IPS DF 4.7 (cell line): Measurements from ENCODE around the gene TSPOAP1.

Experiments used
- DNase-seq: peaks from one replicate; pipeline ENCODE4 v3.0.0-alpha.2; 2013; ENCODE audit warnings: low spot score; ENCODE audit errors: extremely low read depth

The TSPOAP1 gene

GRCh38 chr17:58330538-58330996 lies 2.0 kb upstream of the TSPOAP1 start:
- DNase-seq: no peak

- DNase-seq: no peak
Observed at GRCh38 chr17:58329810-58330537, 1.4 kb upstream of the TSPOAP1 start.

DNA sequence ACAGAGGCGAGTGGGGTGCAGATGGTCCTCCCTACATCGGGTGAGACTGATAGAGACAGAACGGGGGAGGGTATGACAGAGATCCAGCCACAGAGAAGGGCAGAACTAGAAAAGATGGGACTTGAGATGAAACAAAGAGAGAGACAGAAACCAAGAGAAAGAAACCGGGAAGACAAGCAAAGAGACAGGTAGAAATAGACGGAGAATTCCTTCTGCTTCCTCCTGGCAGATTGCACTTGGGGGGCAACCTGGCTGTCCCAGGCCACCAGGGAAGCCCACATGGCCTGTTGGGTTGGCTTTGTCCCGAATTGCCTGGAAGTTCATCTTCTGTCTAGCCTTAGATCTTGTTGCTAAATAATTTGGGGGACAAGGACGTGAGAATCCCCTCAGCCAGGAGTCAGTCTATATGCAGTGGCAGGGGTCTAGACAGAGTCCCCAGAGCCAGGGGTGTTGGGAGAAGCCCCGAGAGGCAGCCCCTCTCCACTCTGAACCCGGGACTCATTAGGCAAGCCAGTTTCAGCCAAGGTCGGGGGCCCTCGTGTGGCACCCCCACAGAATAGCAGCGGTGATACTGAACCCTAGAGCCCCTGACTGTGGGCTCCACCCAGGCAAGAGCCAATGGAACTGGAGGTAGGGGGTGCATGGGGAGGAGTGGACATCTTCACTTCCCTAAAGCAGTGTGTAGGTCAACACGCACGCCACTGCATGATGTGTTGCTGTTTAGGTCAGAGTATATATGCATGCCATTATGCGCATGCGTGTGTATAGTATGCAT lies 627 bp upstream of the TSPOAP1 start:
- no peak for DNase-seq

DNA sequence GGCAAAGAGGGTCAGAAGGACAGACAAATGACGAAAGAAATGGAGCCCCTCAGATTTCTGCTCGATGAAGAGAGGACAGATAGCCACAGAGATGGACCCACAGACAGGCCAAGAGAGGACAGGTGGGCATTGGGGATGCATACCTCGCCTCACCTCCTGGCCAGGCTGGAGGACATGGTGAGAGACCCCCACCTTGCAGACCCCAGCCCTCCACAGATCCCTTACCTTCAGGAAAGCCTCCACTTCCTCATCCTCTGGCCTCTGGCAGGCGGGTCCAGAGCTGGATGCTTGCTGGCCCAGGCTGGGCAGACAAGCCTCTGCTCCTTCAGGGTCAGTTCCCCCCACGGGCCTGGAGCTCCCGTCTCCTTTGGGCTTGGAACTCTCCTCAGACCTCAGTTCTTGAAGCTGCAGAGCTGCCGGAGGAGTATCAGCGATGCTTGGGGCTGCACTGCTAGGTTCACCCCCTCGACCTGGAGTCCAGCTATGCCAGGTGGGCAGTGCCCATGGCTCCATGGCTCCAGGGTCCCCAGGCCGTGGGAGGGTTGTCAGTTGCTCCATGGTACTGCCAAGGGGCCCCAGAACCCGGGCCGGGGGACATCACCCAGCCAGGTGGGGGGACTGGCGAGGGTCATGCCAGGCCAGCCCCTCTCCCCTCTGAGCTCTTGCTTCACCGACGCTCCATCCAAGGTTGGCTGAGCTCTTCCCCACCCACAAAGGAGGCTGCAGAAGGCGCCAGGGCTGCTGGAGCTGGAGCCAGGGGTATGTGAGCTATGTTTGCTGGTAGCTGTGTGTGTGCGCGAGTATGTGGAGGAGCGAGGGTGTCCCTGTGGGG lies 1.0 kb downstream of the TSPOAP1 start:
- DNase-seq: no peak

GRCh38 chr17:58326609-58327362 lies 1.8 kb downstream of the TSPOAP1 start:
- DNase-seq: no peak

DNA sequence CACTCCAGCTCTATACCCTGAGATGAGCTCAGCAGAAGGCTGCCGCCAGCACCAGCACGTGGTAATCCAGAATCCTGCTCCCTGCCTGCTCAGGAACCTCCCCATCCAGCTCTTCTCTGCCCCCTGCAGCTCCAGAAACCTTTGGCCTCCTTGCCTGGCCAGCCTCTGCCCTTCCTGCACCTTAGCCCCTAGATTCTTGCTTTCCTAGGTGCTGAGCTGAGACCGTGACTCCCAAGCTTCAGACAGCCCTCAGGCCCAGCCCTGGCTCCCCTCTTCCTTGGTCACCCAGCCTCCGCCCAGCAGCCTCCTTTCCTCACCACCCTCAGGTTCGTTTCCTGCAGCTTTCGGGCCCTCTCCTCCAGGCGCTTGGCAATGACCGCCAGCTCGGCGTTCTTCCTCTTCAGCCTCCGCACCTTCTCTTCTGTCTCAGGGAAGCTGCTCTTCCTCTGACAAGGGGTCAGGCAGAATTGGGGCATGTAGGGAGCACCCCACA lies 2.6 kb downstream of the TSPOAP1 start:
- no peak for DNase-seq

DNA sequence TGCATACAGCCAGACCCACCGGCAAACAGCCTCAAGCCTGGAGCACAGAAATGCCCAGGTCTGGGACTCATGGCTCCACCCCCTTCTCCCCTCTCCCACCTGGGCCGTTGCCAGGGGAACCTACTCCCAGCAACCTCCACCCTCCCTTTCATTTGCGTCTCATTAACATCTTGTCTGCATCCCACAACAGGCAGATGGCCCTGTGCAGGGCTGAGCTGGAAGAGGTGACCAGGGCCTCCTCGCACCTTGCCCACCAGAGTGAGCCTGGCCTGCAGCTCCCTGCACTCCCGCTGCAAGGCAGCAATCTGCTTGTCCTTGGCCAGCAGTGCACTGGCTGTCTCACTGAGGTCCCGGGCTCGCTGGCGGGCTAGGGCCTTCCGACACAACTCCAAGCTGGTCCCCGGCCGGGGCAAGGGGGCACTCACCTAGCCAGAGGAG lies 3.3 kb downstream of the TSPOAP1 start:
- DNase-seq: no peak

- DNase-seq: no peak
Observed at GRCh38 chr17:58324409-58325288, 3.9 kb downstream of the TSPOAP1 start.

- no peak for DNase-seq
Observed at GRCh38 chr17:58324056-58324408, 4.6 kb downstream of the TSPOAP1 start.

GRCh38 chr17:58323366-58324055 lies 5.1 kb downstream of the TSPOAP1 start:
- no peak for DNase-seq

DNA sequence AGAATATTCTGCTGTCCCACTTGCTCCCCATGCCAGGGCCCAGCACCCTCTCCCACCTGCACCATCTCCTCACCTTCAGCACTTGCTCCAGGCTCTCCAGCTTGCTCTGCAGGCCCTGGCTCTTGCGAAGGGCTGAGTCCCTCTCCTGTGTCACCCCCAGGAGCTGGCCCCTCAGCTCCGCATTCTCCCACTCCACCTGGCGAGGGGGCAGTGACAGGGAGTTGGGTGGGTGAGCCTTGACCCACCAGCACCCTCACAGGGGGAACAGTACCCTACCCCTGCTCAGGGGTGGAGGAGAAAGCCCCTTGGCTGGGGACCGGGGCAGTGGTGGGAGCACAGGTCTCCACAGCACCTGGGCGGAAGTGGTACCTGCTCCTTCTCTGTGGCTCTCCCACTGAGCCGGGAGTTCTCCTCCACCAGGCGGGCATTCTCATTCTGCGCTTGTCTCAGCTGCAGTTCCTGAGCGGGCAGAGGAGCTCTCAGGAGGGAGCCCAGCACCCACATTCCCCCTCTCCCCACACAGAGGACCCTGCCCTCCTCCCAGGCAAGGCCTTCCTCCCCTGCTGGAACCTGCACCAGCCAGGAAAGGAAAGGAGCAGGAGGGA lies 5.9 kb downstream of the TSPOAP1 start:
- no peak for DNase-seq

- DNase-seq: no peak
Observed at GRCh38 chr17:58321571-58322525, 6.7 kb downstream of the TSPOAP1 start.

- no peak for DNase-seq
Observed at GRCh38 chr17:58320570-58321323, 7.8 kb downstream of the TSPOAP1 start.

DNA sequence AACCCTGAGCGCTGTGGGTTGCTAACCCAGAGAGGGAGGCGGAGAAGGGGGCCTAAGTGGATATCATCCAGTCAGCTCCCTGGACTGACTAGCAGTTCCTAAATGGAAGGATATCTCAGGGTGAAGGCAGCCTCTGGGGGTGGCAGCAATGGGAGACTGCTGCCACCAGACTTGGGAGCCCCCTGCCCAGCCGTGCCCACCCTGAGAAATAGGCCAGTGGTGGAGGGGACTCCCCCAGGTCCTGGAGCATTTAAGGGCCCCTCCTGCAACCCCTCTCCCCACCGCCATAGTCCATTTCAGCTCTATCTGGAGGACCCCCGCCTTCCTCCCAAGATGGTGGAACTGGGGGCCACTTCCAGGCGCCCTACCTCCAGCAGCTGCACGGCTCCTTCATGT lies 8.4 kb downstream of the TSPOAP1 start:
- DNase-seq: no peak

DNA sequence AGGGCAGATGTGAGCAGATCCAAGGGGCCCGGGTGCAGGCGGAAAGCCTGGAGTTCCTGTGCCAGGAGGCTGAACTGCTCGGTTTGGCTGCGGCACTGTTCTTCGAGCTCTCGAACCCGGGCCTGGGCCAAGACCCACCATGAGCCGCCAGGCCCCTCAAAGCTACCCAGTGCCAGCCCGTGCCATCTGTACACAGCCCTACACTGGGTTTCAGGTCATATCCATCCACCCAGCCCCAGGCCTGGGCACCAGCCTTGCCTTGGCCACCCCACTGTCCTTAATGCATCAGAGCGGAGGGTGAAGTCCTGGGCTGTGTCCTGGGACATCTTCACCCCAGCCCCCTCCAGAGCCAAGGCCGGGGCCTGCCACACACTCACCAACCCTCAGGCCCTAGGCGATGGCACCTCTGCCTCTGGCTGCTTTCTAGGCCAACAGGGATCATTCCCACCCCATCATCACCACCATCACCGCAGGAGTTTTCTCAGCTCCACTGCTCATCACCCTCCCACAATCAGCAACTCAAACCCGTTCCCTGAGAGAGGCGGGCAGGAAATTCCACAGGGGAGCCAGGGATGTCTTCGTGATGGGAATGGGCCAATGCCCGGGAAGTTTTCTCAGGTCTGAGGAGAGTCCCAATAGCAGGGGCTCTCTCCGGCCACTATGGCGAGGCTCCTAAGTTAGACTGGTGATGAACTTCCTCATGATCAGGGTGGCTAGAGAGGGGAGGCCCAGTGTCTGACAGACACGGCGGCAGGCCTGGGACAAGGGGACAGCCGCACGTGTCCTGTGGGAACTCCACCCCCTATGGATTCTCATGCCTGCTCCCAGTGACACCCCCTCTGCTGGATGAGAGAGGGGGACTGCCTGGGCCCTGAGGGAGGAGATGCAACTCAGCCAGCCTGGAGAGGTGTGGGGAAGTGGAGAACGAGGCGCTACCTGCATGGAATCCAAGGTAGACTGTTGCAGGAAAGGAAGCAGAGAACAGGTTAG lies 9.1 kb downstream of the TSPOAP1 start:
- no peak for DNase-seq

DNA sequence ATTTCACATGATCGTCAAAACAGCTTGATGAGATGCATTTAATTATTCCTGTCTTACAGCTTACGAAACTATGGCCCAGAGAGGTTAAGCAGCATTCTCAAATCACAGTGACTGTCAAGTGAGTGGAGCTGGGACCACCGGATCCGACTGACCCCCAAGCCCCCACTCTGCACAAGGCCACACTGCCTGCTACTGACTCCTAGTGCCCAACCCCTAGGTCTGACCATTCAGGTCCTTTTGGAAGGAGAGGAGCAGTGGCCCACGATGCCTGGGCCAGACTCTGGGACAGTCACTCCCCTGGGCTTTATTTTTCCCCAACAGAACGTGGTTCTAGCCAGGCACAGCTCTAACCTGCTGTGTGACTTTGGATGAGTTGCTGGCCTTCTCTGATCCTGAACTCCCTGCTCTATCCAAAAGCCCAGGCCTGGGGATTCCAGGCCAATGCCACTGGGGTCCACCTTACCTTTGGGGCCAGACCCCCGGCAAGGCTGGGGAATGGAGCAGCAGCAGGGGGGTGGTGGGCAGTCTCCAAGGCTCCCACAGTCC lies 9.9 kb downstream of the TSPOAP1 start:
- no peak for DNase-seq
